K562 (cell line): Measurements from ENCODE around the gene USP24. TPM values are rescaled to one million over a fixed set of nuclear protein-coding genes. Genes with fewer than 3 reads are reported as not detected.
A peak's percentile ranks its signal among the peaks of the same experiment; 100 is the strongest.

Experiments used
- ARID4B ChIP-seq: sonication (generic); formaldehyde crosslinking; IDR thresholded peaks from 2 replicates; pipeline ENCODE4 v1.8.0; 2022; ENCODE audit warnings: mild to moderate bottlenecking, missing genetic modification reagents
- CBX2 ChIP-seq: fragments of 200-600 bp; sonication (generic); IDR thresholded peaks from one replicate; pipeline ENCODE4 v1.6.1; 2012; ENCODE audit warnings: mild to moderate bottlenecking, low read length, inconsistent platforms; ENCODE audit not compliant: insufficient read depth, poor library complexity, severe bottlenecking
- CBX3 ChIP-seq, 2 experiments: IDR thresholded peaks; 1 replicate in 1 of 2; 2 replicates in 1 of 2; pipeline ENCODE4 v1.6.1; 2012; ENCODE audit warnings: inconsistent platforms in 2 of 2, low read length in 2 of 2, borderline replicate concordance in 1 of 2, control low read depth in 1 of 2
- KLF10 ChIP-seq: fragments of 250-450 bp; sonication (Bioruptor Pico); IDR thresholded peaks from 2 replicates; pipeline ENCODE4 v1.6.1; 2021; ENCODE audit warnings: matching md5 sums
- PCBP2 ChIP-seq: fragments of 200-400 bp; formaldehyde crosslinking; IDR thresholded peaks from 2 replicates; pipeline ENCODE4 v1.6.1; 2018; ENCODE audit warnings: low read length, low read depth, mild to moderate bottlenecking, moderate library complexity; ENCODE audit not compliant: poor library complexity, severe bottlenecking
- PTTG1 ChIP-seq: fragments of 450-650 bp; IDR thresholded peaks from 2 replicates; pipeline ENCODE4 v1.6.1; 2016; ENCODE audit warnings: low read depth, mild to moderate bottlenecking, missing genetic modification characterization, missing compliant biosample characterization
- RB1 ChIP-seq: fragments of 450-650 bp; IDR thresholded peaks from 2 replicates; pipeline ENCODE4 v1.6.1; 2017; ENCODE audit warnings: low read depth, mild to moderate bottlenecking
- SRSF7 ChIP-seq: fragments of 200-400 bp; formaldehyde crosslinking; optimal IDR thresholded peaks from 2 replicates; pipeline ENCODE3; 2017; ENCODE audit warnings: mild to moderate bottlenecking, low read depth, low read length
- ZNF197 ChIP-seq: fragments of 200-800 bp; sonication (Bioruptor generic); IDR thresholded peaks from 2 replicates; pipeline ENCODE4 v1.6.1; 2016; ENCODE audit warnings: low read depth, missing genetic modification characterization, missing compliant biosample characterization
- ZNF217 ChIP-seq: sonication (generic); formaldehyde crosslinking; IDR thresholded peaks from 2 replicates; pipeline ENCODE4 v1.8.0; 2022; ENCODE audit warnings: mild to moderate bottlenecking, missing genetic modification reagents
- polyA plus RNA-seq, 8 experiments: library from polyadenylated mRNA; depleted of rRNA in 4 of 8; stranded (reverse) in 5 of 8; unstranded in 3 of 8; fragments of >200 nt; fragmentation: Nextera tagmentation in 2 of 8; fragmentation: Illumina TruSeq in 1 of 8; extraction: Ambion mirVana in 2 of 8; extraction: Trizol in 1 of 8; gene quantifications; 2 replicates each; pipeline versions ENCODE4 v1.2.1 to v1.2.3, GENCODE V29; 2011 to 2014; ENCODE audit warnings: inconsistent platforms in 1 of 8, missing spikeins in 1 of 8
- total RNA-seq, 7 experiments: library from RNA; depleted of rRNA in 6 of 7; stranded (reverse); fragments of >200 nt in 6 of 7; fragmentation: Illumina TruSeq in 2 of 7; extraction: Trizol in 2 of 7; gene quantifications; 2 replicates each; pipeline versions ENCODE4 v1.2.1 to v1.2.3, GENCODE V29; 2011 to 2021; ENCODE audit warnings: low replicate concordance in 1 of 7
- TF ChIP-seq, protein P1 (sequence below): fragments of 450-650 bp; IDR thresholded peaks from 2 replicates; pipeline ENCODE4 v1.6.1; 2016; ENCODE audit warnings: mild to moderate bottlenecking, moderate library complexity

Gene USP24
- total and polyA plus RNA-seq, 9 of the 15 experiments (the other 6 are each of a cell fraction or from before 2014, with no cell fraction given): 7.7 to 62.6 (median 36.8) TPM

- TF ChIP-seq, protein P1, sequence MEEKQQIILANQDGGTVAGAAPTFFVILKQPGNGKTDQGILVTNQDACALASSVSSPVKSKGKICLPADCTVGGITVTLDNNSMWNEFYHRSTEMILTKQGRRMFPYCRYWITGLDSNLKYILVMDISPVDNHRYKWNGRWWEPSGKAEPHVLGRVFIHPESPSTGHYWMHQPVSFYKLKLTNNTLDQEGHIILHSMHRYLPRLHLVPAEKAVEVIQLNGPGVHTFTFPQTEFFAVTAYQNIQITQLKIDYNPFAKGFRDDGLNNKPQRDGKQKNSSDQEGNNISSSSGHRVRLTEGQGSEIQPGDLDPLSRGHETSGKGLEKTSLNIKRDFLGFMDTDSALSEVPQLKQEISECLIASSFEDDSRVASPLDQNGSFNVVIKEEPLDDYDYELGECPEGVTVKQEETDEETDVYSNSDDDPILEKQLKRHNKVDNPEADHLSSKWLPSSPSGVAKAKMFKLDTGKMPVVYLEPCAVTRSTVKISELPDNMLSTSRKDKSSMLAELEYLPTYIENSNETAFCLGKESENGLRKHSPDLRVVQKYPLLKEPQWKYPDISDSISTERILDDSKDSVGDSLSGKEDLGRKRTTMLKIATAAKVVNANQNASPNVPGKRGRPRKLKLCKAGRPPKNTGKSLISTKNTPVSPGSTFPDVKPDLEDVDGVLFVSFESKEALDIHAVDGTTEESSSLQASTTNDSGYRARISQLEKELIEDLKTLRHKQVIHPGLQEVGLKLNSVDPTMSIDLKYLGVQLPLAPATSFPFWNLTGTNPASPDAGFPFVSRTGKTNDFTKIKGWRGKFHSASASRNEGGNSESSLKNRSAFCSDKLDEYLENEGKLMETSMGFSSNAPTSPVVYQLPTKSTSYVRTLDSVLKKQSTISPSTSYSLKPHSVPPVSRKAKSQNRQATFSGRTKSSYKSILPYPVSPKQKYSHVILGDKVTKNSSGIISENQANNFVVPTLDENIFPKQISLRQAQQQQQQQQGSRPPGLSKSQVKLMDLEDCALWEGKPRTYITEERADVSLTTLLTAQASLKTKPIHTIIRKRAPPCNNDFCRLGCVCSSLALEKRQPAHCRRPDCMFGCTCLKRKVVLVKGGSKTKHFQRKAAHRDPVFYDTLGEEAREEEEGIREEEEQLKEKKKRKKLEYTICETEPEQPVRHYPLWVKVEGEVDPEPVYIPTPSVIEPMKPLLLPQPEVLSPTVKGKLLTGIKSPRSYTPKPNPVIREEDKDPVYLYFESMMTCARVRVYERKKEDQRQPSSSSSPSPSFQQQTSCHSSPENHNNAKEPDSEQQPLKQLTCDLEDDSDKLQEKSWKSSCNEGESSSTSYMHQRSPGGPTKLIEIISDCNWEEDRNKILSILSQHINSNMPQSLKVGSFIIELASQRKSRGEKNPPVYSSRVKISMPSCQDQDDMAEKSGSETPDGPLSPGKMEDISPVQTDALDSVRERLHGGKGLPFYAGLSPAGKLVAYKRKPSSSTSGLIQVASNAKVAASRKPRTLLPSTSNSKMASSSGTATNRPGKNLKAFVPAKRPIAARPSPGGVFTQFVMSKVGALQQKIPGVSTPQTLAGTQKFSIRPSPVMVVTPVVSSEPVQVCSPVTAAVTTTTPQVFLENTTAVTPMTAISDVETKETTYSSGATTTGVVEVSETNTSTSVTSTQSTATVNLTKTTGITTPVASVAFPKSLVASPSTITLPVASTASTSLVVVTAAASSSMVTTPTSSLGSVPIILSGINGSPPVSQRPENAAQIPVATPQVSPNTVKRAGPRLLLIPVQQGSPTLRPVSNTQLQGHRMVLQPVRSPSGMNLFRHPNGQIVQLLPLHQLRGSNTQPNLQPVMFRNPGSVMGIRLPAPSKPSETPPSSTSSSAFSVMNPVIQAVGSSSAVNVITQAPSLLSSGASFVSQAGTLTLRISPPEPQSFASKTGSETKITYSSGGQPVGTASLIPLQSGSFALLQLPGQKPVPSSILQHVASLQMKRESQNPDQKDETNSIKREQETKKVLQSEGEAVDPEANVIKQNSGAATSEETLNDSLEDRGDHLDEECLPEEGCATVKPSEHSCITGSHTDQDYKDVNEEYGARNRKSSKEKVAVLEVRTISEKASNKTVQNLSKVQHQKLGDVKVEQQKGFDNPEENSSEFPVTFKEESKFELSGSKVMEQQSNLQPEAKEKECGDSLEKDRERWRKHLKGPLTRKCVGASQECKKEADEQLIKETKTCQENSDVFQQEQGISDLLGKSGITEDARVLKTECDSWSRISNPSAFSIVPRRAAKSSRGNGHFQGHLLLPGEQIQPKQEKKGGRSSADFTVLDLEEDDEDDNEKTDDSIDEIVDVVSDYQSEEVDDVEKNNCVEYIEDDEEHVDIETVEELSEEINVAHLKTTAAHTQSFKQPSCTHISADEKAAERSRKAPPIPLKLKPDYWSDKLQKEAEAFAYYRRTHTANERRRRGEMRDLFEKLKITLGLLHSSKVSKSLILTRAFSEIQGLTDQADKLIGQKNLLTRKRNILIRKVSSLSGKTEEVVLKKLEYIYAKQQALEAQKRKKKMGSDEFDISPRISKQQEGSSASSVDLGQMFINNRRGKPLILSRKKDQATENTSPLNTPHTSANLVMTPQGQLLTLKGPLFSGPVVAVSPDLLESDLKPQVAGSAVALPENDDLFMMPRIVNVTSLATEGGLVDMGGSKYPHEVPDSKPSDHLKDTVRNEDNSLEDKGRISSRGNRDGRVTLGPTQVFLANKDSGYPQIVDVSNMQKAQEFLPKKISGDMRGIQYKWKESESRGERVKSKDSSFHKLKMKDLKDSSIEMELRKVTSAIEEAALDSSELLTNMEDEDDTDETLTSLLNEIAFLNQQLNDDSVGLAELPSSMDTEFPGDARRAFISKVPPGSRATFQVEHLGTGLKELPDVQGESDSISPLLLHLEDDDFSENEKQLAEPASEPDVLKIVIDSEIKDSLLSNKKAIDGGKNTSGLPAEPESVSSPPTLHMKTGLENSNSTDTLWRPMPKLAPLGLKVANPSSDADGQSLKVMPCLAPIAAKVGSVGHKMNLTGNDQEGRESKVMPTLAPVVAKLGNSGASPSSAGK: peak; percentile 34; the same call in 1 of the 2 replicates
- TF ChIP-seq SRSF7 (no peak), CBX3 (IDR thresholded peaks at IDR 0.05; ENCODE audit: borderline replicate concordance in 1 of 2, low read length in 2 of 2) (no peak), ZNF197 (no peak), CBX2 (no peak), RB1 (no peak), ZNF217 (no peak), PCBP2 (no peak), KLF10 (no peak), ARID4B (no peak), PTTG1 (tag) (no peak)
Measured at GRCh38 chr1:55035904-55036303, 179.3 kb downstream of the USP24 start (continued).
